Ascending aorta (tissue), 2 donors: ENCODE measurements around the gene LENG9. TPM values are rescaled to one million over a fixed set of nuclear protein-coding genes. Genes with fewer than 3 reads are reported as not detected.

Experiments used
- DNase-seq, 2 donors: peaks; one replicate each; pipeline ENCODE4 v3.0.0-alpha.2; 2019; ENCODE audit warnings: low spot score in 2 of 2
- H3K27ac ChIP-seq, 2 donors: fragments of 200-600 bp; sonication (generic); one replicate each; pipeline ENCODE4 v1.5.1; 2016 to 2017; ENCODE audit warnings: mild to moderate bottlenecking in 1 of 2
- H3K27me3 ChIP-seq: fragments of 200-600 bp; sonication (generic); one replicate; pipeline ENCODE4 v1.5.1; 2017
- H3K36me3 ChIP-seq, 2 donors: fragments of 200-600 bp; sonication (generic); one replicate each; pipeline ENCODE4 v1.5.1; 2016
- H3K4me1 ChIP-seq, 2 donors: fragments of 200-600 bp; sonication (generic); one replicate each; pipeline ENCODE4 v1.5.1; 2016 to 2017; ENCODE audit warnings: mild to moderate bottlenecking in 1 of 2
- H3K4me3 ChIP-seq, 2 donors: fragments of 200-600 bp; sonication (generic); one replicate each; pipeline ENCODE4 v1.5.1; 2016 to 2017; ENCODE audit warnings: mild to moderate bottlenecking in 1 of 2
- H3K9me3 ChIP-seq, 2 donors: fragments of 200-600 bp; sonication (generic); one replicate each; pipeline ENCODE4 v1.5.1; 2016
- CTCF ChIP-seq, 3 experiments: fragments of 200-600 bp in 2 of 3; fragments of 450-650 bp in 1 of 3; sonication (generic) in 2 of 3; IDR thresholded peaks; one replicate each; pipeline ENCODE4 v1.5.1; 2016 to 2019; ENCODE audit warnings: antibody characterized with exemption in 3 of 3, mild to moderate bottlenecking in 1 of 3, moderate library complexity in 1 of 3
- intact Hi-C: fragments of 100-400 bp; cut with DNase I; formaldehyde crosslinking; loops from one replicate; pipeline ENCODE4 v1.15.1; 2023
- total RNA-seq: library from RNA; depleted of rRNA; stranded (reverse); fragments of >200 nt; gene quantifications from one replicate; pipeline ENCODE4 v1.1.0, GENCODE V29; 2016

The LENG9 gene
- total RNA-seq, 1 donor from 2014 or later = 10.1 TPM

- TF ChIP-seq CTCF (IDR thresholded peaks at IDR 0.05) = no peak
- intact Hi-C loops = no loop called here
- Histone ChIP-seq H3K27me3 (no peaks in the 10 kb centered on the region), H3K9me3 (no peaks in the 10 kb centered on the region), H3K4me3 (no peak overlapping the region), H3K27ac (no peak overlapping the region), H3K4me1 (no peaks in the 10 kb centered on the region), H3K36me3 (no peaks in the 10 kb centered on the region)
- DNase-seq = no peak
Measured at GRCh38 chr19:54489766-54490165, 26.2 kb upstream of the LENG9 start.

- Histone ChIP-seq H3K4me3 (no peak overlapping the region), H3K4me1 (no peaks in the 10 kb centered on the region), H3K36me3 (no peaks in the 10 kb centered on the region), H3K27me3 (no peaks in the 10 kb centered on the region), H3K27ac (no peak overlapping the region), H3K9me3 (no peaks in the 10 kb centered on the region)
- TF ChIP-seq CTCF (IDR thresholded peaks at IDR 0.05) = no peak
- no peak for DNase-seq
- intact Hi-C loops = no loop called here
Measured at GRCh38 chr19:54489341-54489740, 25.8 kb upstream of the LENG9 start.

- intact Hi-C loops = no loop called here
- TF ChIP-seq CTCF (IDR thresholded peaks at IDR 0.05) = no peak
- Histone ChIP-seq H3K27ac (no peak overlapping the region), H3K36me3 (no peaks in the 10 kb centered on the region), H3K27me3 (no peaks in the 10 kb centered on the region), H3K9me3 (no peaks in the 10 kb centered on the region), H3K4me1 (no peaks in the 10 kb centered on the region), H3K4me3 (no peak overlapping the region)
- DNase-seq = no peak
Measured at GRCh38 chr19:54485851-54486250, 22.3 kb upstream of the LENG9 start.

- Histone ChIP-seq H3K4me3 (no peak overlapping the region), H3K9me3 (no peaks in the 10 kb centered on the region), H3K36me3 (no peaks in the 10 kb centered on the region), H3K27me3 (no peaks in the 10 kb centered on the region), H3K27ac (no peak overlapping the region), H3K4me1 (no peaks in the 10 kb centered on the region)
- no peak for TF ChIP-seq CTCF (IDR thresholded peaks at IDR 0.05)
- peak in 1 of 2 donors; percentile 40 for DNase-seq
- intact Hi-C loops = loop anchor here (5.0 kb wide), 1 partner anchor 193 kb away; no protein-coding TSS in a partner anchor
Measured at GRCh38 chr19:54484451-54484850, 20.9 kb upstream of the LENG9 start.

- no peaks in the 10 kb centered on the region for H3K4me1 ChIP-seq
- no peak for DNase-seq
- H3K9me3 ChIP-seq = no peaks in the 10 kb centered on the region
- intact Hi-C loops = loop anchor here (5.0 kb wide), 1 partner anchor 194 kb away; no protein-coding TSS in a partner anchor
- no peaks in the 10 kb centered on the region for H3K36me3 ChIP-seq
- no peak overlapping the region for H3K27ac ChIP-seq
- H3K27me3 ChIP-seq = no peaks in the 10 kb centered on the region
- no peak overlapping the region for H3K4me3 ChIP-seq
- no peak for TF ChIP-seq CTCF (IDR thresholded peaks at IDR 0.05)
Measured at GRCh38 chr19:54482889-54483288, 19.3 kb upstream of the LENG9 start.
